DND-41 (cell line): ENCODE results near the gene PLAGL2.
"Not testable (repeated sequence)": the region's sequence is repeated elsewhere in the genome, so short reads cannot be mapped to it uniquely, and the experiment has no call there.

Experiments
- EZH2 ChIP-seq: IDR thresholded peaks from 3 replicates; pipeline ENCODE4 v1.6.1; 2012; ENCODE audit warnings: borderline replicate concordance, low read depth, mild to moderate bottlenecking, moderate library complexity, low read length, inconsistent platforms; ENCODE audit not compliant: severe bottlenecking
- TF ChIP-seq, protein P1 (sequence below): IDR thresholded peaks from 2 replicates; pipeline ENCODE4 v1.5.1; 2012; ENCODE audit warnings: borderline replicate concordance, low read length, moderate library complexity, mild to moderate bottlenecking; ENCODE audit not compliant: poor library complexity, severe bottlenecking; ENCODE audit errors: extremely low read depth

- TF ChIP-seq, protein P1, sequence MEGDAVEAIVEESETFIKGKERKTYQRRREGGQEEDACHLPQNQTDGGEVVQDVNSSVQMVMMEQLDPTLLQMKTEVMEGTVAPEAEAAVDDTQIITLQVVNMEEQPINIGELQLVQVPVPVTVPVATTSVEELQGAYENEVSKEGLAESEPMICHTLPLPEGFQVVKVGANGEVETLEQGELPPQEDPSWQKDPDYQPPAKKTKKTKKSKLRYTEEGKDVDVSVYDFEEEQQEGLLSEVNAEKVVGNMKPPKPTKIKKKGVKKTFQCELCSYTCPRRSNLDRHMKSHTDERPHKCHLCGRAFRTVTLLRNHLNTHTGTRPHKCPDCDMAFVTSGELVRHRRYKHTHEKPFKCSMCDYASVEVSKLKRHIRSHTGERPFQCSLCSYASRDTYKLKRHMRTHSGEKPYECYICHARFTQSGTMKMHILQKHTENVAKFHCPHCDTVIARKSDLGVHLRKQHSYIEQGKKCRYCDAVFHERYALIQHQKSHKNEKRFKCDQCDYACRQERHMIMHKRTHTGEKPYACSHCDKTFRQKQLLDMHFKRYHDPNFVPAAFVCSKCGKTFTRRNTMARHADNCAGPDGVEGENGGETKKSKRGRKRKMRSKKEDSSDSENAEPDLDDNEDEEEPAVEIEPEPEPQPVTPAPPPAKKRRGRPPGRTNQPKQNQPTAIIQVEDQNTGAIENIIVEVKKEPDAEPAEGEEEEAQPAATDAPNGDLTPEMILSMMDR: not testable (repeated sequence)
- not testable (repeated sequence) for TF ChIP-seq EZH2
These were observed 14.2 kb downstream of the PLAGL2 start for GRCh38 chr20:32193336-32193735.
